ENCODE results near the gene RIN3. TPM values are rescaled to one million over a fixed set of nuclear protein-coding genes. Genes with fewer than 3 reads are reported as not detected.

RIN3 gene
- total and polyA plus RNA-seq, 2 experiments from 2014 or later: 1.8 to 7.0 TPM

GRCh38 chr14:92563359-92563758 is 49.8 kb downstream of the RIN3 start:
- H3K9ac ChIP-seq: no peak overlapping the region
- in situ Hi-C loops (cut with MboI): no loop called here
- no peak overlapping the region for H3K4me2 ChIP-seq (ENCODE audit: unreplicated experiment)
- DNase-seq: peak; percentile 69
- H3F3A ChIP-seq (ENCODE audit: insufficient read depth): peaks cover 7% of the 10 kb centered on the region; the same call in 1 of the 2 replicates
- no peak overlapping the region for H3K4me3 ChIP-seq
- H2AFZ ChIP-seq: no peak overlapping the region
- 5 to 10% methylated on average over 1 of the region's 1 CpG for WGBS, 2 experiments (ENCODE audit: low coverage in 1 of 2, low lambda C conversion rate in 2 of 2, missing lambda C conversion rate in 2 of 2)
- H3K27ac ChIP-seq: no peak overlapping the region
- H3K79me2 ChIP-seq (ENCODE audit: insufficient read depth): no peaks in the 10 kb centered on the region
- H3K9me3 ChIP-seq (ENCODE audit: low read depth): no peaks in the 10 kb centered on the region
- H3K4me1 ChIP-seq (ENCODE audit: insufficient read depth): peaks cover 10% of the 10 kb centered on the region
- no peak for TF ChIP-seq EZH2phosphoT487 (IDR thresholded peaks at IDR 0.05; ENCODE audit: insufficient read depth, low read depth)
- no peak for TF ChIP-seq EZH2 (IDR thresholded peaks at IDR 0.05; ENCODE audit: insufficient read depth, poor library complexity, severe bottlenecking)
- H4K20me1 ChIP-seq (ENCODE audit: insufficient read depth): no peaks in the 10 kb centered on the region
- no peaks in the 10 kb centered on the region for H3K27me3 ChIP-seq (replicated peaks; ENCODE audit: insufficient read depth)
- H3K36me3 ChIP-seq (ENCODE audit: low read depth): peaks cover 11% of the 10 kb centered on the region; the same call in 1 of the 2 replicates
- no peaks in the 10 kb centered on the region for H3K9me2 ChIP-seq (ENCODE audit: insufficient read depth)

DNA sequence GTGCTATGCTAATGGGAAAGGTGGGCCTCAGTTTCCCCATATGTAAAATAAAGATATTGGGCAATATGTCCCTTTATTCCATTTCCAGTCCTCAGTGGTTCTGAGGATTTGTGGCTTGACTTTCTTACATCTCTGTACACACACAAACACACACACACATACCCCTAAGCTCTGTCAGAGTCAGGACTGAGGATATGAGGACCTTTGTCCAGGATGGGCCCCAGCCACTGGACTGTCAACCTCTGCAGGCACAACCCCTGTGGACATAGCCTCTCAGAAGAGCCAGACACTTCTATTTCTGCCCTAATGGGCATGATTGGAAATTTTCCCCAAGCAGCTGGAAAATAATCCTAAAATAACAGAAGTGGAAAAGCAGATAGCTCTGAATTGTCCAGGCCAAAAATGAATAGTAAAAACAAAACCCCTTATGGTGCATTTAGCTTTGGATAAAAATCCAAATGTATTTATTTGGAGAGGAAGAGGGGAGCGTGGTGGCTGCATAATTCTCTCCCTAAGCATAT is 50.2 kb downstream of the RIN3 start:
- Histone ChIP-seq H3K79me2 (ENCODE audit: insufficient read depth) (no peaks in the 10 kb centered on the region), H3K9me2 (ENCODE audit: insufficient read depth) (no peaks in the 10 kb centered on the region), H3F3A (ENCODE audit: insufficient read depth) (peaks cover 7% of the 10 kb centered on the region; the same call in 1 of the 2 replicates), H3K27me3 (replicated peaks; ENCODE audit: insufficient read depth) (no peaks in the 10 kb centered on the region), H3K9ac (no peak overlapping the region), H2AFZ (no peak overlapping the region), H3K4me2 (ENCODE audit: unreplicated experiment) (no peak overlapping the region), H4K20me1 (ENCODE audit: insufficient read depth) (no peaks in the 10 kb centered on the region), H3K36me3 (ENCODE audit: low read depth) (peaks cover 8% of the 10 kb centered on the region; the same call in 1 of the 2 replicates), H3K4me3 (no peak overlapping the region), H3K27ac (no peak overlapping the region), H3K9me3 (ENCODE audit: low read depth) (no peaks in the 10 kb centered on the region), H3K4me1 (ENCODE audit: insufficient read depth) (peaks cover 10% of the 10 kb centered on the region)
- 95 to 97% methylated on average over 1 of the region's 1 CpG for WGBS, 2 experiments (ENCODE audit: low coverage in 1 of 2, low lambda C conversion rate in 2 of 2, missing lambda C conversion rate in 2 of 2)
- TF ChIP-seq EZH2 (IDR thresholded peaks at IDR 0.05; ENCODE audit: insufficient read depth, poor library complexity, severe bottlenecking) (no peak), EZH2phosphoT487 (IDR thresholded peaks at IDR 0.05; ENCODE audit: insufficient read depth, low read depth) (no peak)
- DNase-seq: no peak
- in situ Hi-C loops (cut with MboI): no loop called here

- DNase-seq: no peak
Measured at GRCh38 chr14:92564344-92565039, 50.9 kb downstream of the RIN3 start.

DNA sequence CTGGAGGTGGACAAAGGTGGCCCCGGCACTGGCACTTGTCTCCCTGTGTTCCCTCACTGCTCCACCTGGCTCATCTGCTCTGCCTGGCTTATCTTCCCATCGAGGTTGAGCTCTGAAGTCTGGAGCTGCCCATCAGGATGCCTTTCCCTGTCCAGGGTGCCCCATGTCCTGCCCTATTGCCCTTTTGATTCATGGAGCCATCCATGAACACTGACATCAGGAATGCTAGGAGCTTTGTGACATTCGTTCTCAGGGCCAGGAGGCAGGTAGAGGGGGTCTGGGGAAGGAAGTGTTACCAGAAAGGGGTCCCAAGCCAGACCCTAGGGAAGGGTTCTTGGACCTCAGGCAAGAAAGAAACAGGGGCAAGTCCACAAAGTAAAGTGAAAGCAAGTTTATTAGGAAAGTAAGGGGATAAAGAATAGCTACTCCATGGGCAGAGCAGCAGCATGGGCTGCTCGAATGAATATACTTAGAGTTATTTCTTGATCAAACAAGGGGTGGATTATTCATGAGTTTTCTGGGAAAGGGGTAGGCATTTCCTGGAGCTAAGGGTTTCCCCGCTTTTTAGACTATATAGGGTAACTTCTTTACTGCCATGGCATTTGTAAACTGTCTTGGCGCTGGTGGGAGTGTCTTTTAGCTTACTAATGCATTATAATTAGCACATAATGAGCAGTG is 51.6 kb downstream of the RIN3 start:
- H3K4me2 ChIP-seq (ENCODE audit: unreplicated experiment): no peak overlapping the region

More at GRCh38 chr14:92564344-92565039, 50.9 kb downstream of the RIN3 start:
- no peak overlapping the region for H3K4me3 ChIP-seq
- no peak overlapping the region for H3K4me2 ChIP-seq (ENCODE audit: unreplicated experiment)
- 94 to 96% methylated on average over 13 of the region's 13 CpGs for WGBS, 2 experiments (ENCODE audit: low coverage in 1 of 2, low lambda C conversion rate in 2 of 2, missing lambda C conversion rate in 2 of 2)
- H2AFZ ChIP-seq: no peak overlapping the region
- no peaks in the 10 kb centered on the region for H3K9me2 ChIP-seq (ENCODE audit: insufficient read depth)
- in situ Hi-C loops (cut with MboI): no loop called here
- TF ChIP-seq EZH2phosphoT487 (IDR thresholded peaks at IDR 0.05; ENCODE audit: insufficient read depth, low read depth) (no peak), EZH2 (IDR thresholded peaks at IDR 0.05; ENCODE audit: insufficient read depth, poor library complexity, severe bottlenecking) (no peak)
- no peak overlapping the region for H3K9ac ChIP-seq
- H3K4me1 ChIP-seq (ENCODE audit: insufficient read depth): peaks cover 10% of the 10 kb centered on the region
- peaks cover 7% of the 10 kb centered on the region; the same call in 1 of the 2 replicates for H3F3A ChIP-seq (ENCODE audit: insufficient read depth)
- H3K79me2 ChIP-seq (ENCODE audit: insufficient read depth): no peaks in the 10 kb centered on the region
- H3K9me3 ChIP-seq (ENCODE audit: low read depth): no peaks in the 10 kb centered on the region
- H3K27me3 ChIP-seq (replicated peaks; ENCODE audit: insufficient read depth): no peaks in the 10 kb centered on the region
- H3K36me3 ChIP-seq (ENCODE audit: low read depth): peaks cover 8% of the 10 kb centered on the region; the same call in 1 of the 2 replicates
- no peak overlapping the region for H3K27ac ChIP-seq
- H4K20me1 ChIP-seq (ENCODE audit: insufficient read depth): no peaks in the 10 kb centered on the region

More for the DNA sequence above, 51.6 kb downstream of the RIN3 start:
- H3K9me2 ChIP-seq (ENCODE audit: insufficient read depth): no peaks in the 10 kb centered on the region
- no peak overlapping the region for H3K27ac ChIP-seq
- peaks cover 10% of the 10 kb centered on the region for H3K4me1 ChIP-seq (ENCODE audit: insufficient read depth)
- WGBS, 2 experiments (ENCODE audit: low coverage in 1 of 2, low lambda C conversion rate in 2 of 2, missing lambda C conversion rate in 2 of 2): 79 to 83% methylated on average over 6 of the region's 6 CpGs
- in situ Hi-C loops (cut with MboI): no loop called here
- no peaks in the 10 kb centered on the region for H3K9me3 ChIP-seq (ENCODE audit: low read depth)
- H4K20me1 ChIP-seq (ENCODE audit: insufficient read depth): no peaks in the 10 kb centered on the region
- H3K4me3 ChIP-seq: no peak overlapping the region
- H3K27me3 ChIP-seq (replicated peaks; ENCODE audit: insufficient read depth): no peaks in the 10 kb centered on the region
- H3K79me2 ChIP-seq (ENCODE audit: insufficient read depth): no peaks in the 10 kb centered on the region
- no peak for TF ChIP-seq EZH2phosphoT487 (IDR thresholded peaks at IDR 0.05; ENCODE audit: insufficient read depth, low read depth)
- no peak for TF ChIP-seq EZH2 (IDR thresholded peaks at IDR 0.05; ENCODE audit: insufficient read depth, poor library complexity, severe bottlenecking)
- peaks cover 7% of the 10 kb centered on the region; the same call in 1 of the 2 replicates for H3F3A ChIP-seq (ENCODE audit: insufficient read depth)
- H3K9ac ChIP-seq: no peak overlapping the region
- H2AFZ ChIP-seq: no peak overlapping the region
- H3K36me3 ChIP-seq (ENCODE audit: low read depth): peaks cover 8% of the 10 kb centered on the region; the same call in 1 of the 2 replicates
- no peak for DNase-seq
